AG09319 (cell line): ENCODE measurements around the gene ABCB8.

Experiments used
- DNase-seq: peaks from one replicate; pipeline ENCODE4 v3.0.0-alpha.2; 2010; ENCODE audit warnings: low read depth; ENCODE audit errors: extremely low read depth
- TF ChIP-seq, protein P1 (sequence below): IDR thresholded peaks from 2 replicates; pipeline ENCODE4 v1.5.1; 2011; ENCODE audit warnings: low read depth, mild to moderate bottlenecking, inconsistent platforms, low read length, moderate library complexity

The ABCB8 gene

DNA sequence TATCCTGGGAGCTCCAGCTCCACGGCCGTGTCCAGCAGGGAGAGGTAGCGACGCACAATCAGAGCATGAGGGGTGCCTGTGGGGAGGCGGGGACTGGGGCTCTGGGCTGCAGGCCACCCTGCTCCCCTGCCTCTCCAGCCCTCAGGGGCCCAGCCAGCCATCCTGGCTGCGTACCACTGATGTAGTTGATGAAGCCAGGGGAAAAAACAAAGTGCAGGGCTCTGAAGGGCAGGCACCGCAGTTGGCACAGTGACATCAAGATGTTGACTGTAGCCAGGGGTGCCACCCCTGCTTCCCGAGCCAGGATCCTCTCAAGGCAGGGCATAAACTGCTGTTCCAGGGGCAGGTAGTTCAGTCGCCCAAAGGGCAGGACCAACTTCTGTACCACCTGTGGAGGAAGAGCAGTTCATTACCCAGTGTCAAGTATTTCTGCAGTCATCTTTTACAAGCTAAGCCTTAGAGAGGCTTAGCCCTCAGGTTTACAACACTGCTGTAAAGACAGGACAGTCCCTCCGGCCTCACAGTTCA is 49.5 kb downstream of the ABCB8 start:
- no peak for DNase-seq

DNA sequence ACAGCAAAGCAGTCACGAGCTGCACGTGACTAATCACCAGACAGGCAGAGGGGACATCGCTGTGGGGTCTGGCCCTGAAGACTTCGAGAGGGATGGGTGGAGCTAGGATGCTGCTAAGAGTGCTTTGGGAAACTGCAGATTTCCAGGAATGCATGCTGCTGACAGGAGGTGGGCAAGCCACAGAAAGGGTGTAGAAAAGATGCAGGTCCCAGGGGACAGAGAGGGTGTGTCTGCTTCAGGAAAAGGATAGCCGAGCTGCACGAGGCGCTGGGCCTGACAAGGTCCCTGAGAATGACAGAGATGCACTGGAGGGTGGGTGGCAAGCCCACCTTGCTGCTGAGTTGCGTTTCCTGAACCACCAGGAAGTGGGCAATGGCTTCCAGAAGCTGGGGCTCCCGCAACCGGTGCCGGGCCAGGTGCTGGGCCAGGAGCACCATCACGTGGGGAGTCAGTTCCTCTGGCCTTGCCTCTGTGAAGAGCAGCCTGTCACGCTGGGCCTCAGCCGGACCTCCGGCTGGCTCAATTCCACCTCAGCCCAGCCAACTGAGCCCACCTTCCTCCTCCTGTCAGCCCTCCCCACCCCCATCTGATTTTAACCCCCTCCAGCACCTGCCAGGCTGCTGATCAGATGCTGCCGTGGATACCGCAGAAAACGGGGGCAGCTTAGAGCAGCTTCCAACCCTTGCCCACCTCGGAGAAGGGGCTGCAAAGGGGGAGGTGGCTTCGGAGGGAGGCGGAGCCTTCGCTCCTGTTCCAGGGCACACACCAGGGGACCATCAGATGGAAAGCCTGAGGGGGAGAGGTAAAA is 50.2 kb downstream of the ABCB8 start:
- TF ChIP-seq, protein P1, sequence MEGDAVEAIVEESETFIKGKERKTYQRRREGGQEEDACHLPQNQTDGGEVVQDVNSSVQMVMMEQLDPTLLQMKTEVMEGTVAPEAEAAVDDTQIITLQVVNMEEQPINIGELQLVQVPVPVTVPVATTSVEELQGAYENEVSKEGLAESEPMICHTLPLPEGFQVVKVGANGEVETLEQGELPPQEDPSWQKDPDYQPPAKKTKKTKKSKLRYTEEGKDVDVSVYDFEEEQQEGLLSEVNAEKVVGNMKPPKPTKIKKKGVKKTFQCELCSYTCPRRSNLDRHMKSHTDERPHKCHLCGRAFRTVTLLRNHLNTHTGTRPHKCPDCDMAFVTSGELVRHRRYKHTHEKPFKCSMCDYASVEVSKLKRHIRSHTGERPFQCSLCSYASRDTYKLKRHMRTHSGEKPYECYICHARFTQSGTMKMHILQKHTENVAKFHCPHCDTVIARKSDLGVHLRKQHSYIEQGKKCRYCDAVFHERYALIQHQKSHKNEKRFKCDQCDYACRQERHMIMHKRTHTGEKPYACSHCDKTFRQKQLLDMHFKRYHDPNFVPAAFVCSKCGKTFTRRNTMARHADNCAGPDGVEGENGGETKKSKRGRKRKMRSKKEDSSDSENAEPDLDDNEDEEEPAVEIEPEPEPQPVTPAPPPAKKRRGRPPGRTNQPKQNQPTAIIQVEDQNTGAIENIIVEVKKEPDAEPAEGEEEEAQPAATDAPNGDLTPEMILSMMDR: no peak
- no peak for DNase-seq

More for the DNA sequence above, 49.5 kb downstream of the ABCB8 start:
- TF ChIP-seq, protein P1: no peak

DNA sequence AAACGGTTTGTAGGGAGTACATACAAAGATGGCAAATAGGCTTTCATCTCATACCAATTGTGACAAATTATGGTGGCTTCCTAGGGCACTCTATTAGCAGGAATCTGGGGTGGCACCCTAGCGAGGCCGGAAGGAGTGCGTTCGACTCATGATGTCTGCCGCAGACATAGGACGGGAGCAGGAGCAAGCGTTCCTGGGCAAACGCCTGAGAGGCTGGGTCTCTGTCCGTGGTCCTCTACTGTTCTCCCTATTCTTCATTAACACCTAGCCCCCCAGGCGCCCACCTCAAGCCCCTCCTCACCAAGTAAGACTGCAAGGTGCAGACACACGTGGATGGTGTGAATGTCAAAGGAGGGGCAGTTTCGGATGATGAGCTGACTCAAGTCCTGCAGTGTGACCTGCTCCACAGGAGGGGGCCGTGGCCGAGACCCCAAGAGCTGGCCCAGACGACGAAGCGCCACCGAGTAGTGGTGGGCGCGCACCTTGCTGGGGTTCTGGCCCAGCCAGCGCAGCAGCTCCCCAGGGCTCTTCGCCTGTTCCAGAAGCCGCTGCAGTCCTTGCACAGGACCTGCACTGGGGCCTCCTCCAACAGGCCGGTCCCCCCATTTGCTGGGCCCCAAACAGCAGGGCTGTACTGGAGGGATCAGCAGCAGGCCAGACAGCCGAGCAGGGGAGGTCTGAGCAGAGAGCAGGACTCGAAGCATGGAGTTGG is 51.1 kb downstream of the ABCB8 start:
- TF ChIP-seq, protein P1: no peak
- no peak for DNase-seq

- TF ChIP-seq, protein P1: no peak
- DNase-seq: no peak
These were observed 51.8 kb downstream of the ABCB8 start for GRCh38 chr7:151080067-151080521.

GRCh38 chr7:151080522-151081169 is 52.4 kb downstream of the ABCB8 start, which contains the start of gene FASTK:
Gene FASTK, minus strand, starts transcription at chr7:151080809. Its CDS starts 43 bp downstream, at chr7:151080766.
- TF ChIP-seq, protein P1: no peak
- peak; percentile 70 for DNase-seq

- DNase-seq: no peak
These were observed 53.2 kb downstream of the ABCB8 start for GRCh38 chr7:151081170-151082101.

More at GRCh38 chr7:151081170-151082101, 53.2 kb downstream of the ABCB8 start:
- TF ChIP-seq, protein P1: no peak
